SK-N-SH (cell line): ENCODE data around the gene FOXN4.

Experiments
- GABPA ChIP-seq: IDR thresholded peaks from 2 replicates; pipeline ENCODE4 v1.4.0; 2012; ENCODE audit warnings: low read depth, mild to moderate bottlenecking
- TF ChIP-seq, protein P1 (sequence below): fragments of 200-600 bp; sonication (generic); IDR thresholded peaks from 2 replicates; pipeline ENCODE4 v1.6.1; 2017; ENCODE audit warnings: antibody characterized with exemption, mild to moderate bottlenecking, moderate library complexity
- TF ChIP-seq, protein P2 (sequence below): IDR thresholded peaks from 2 replicates; pipeline ENCODE4 v1.6.1; 2012; ENCODE audit warnings: mild to moderate bottlenecking, low read depth, low read length, moderate library complexity

DNA sequence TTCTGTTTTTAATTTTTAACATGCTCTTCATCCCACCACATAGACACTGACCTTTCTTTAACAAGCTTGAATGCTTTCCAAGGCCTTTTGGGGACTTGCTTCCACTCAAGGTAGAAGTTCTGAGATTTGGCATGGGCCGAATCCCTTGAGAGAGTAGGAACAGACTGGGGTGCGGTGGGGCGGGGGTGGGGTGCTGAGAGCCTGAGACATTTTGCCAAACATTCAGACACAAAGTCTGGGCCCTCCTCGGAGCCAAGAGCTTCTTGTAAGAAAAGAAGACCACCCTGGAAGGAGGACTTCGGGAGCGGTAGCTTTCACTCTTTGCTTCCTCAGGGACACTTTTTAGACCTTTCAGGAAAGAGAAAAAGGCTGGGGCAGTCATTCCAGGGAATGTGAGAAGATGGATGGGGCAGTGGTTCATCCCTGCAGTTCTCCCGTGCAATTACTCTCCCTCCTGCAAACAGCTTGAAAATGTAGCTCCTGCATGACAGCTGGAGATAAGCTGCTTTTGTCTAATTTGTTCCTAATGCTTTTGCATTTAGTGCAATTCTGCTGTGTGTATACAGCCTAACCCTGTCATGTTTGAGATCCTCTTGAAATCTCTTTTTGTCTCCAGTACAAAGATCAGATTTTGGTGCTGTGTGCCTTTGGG, 22.3 kb upstream of the FOXN4 start:
- TF ChIP-seq, protein P1, sequence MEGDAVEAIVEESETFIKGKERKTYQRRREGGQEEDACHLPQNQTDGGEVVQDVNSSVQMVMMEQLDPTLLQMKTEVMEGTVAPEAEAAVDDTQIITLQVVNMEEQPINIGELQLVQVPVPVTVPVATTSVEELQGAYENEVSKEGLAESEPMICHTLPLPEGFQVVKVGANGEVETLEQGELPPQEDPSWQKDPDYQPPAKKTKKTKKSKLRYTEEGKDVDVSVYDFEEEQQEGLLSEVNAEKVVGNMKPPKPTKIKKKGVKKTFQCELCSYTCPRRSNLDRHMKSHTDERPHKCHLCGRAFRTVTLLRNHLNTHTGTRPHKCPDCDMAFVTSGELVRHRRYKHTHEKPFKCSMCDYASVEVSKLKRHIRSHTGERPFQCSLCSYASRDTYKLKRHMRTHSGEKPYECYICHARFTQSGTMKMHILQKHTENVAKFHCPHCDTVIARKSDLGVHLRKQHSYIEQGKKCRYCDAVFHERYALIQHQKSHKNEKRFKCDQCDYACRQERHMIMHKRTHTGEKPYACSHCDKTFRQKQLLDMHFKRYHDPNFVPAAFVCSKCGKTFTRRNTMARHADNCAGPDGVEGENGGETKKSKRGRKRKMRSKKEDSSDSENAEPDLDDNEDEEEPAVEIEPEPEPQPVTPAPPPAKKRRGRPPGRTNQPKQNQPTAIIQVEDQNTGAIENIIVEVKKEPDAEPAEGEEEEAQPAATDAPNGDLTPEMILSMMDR, result no peak
- TF ChIP-seq, protein P2, sequence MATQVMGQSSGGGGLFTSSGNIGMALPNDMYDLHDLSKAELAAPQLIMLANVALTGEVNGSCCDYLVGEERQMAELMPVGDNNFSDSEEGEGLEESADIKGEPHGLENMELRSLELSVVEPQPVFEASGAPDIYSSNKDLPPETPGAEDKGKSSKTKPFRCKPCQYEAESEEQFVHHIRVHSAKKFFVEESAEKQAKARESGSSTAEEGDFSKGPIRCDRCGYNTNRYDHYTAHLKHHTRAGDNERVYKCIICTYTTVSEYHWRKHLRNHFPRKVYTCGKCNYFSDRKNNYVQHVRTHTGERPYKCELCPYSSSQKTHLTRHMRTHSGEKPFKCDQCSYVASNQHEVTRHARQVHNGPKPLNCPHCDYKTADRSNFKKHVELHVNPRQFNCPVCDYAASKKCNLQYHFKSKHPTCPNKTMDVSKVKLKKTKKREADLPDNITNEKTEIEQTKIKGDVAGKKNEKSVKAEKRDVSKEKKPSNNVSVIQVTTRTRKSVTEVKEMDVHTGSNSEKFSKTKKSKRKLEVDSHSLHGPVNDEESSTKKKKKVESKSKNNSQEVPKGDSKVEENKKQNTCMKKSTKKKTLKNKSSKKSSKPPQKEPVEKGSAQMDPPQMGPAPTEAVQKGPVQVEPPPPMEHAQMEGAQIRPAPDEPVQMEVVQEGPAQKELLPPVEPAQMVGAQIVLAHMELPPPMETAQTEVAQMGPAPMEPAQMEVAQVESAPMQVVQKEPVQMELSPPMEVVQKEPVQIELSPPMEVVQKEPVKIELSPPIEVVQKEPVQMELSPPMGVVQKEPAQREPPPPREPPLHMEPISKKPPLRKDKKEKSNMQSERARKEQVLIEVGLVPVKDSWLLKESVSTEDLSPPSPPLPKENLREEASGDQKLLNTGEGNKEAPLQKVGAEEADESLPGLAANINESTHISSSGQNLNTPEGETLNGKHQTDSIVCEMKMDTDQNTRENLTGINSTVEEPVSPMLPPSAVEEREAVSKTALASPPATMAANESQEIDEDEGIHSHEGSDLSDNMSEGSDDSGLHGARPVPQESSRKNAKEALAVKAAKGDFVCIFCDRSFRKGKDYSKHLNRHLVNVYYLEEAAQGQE, result no peak
- no peak for TF ChIP-seq GABPA
